Duodenal mucosa (tissue), 2 donors: ENCODE data around the gene BHLHA15.

Source experiments
- H3K27ac ChIP-seq: one replicate; pipeline ENCODE4 v1.7.0; 2013; ENCODE audit warnings: low read depth, low read length
- H3K27me3 ChIP-seq, 2 donors: one replicate each; pipeline ENCODE4 v1.7.0; 2013; ENCODE audit warnings: low read length in 2 of 2, control low read depth in 1 of 2; ENCODE audit not compliant: insufficient read depth in 2 of 2, control insufficient read depth in 1 of 2
- H3K36me3 ChIP-seq, 2 donors: one replicate each; pipeline ENCODE4 v1.7.0; 2013; ENCODE audit warnings: low read length in 2 of 2, control low read depth in 1 of 2; ENCODE audit not compliant: insufficient read depth in 2 of 2, control insufficient read depth in 1 of 2
- H3K4me1 ChIP-seq, 2 donors: one replicate each; pipeline ENCODE4 v1.7.0; 2013; ENCODE audit warnings: low read length in 2 of 2, control low read depth in 1 of 2; ENCODE audit not compliant: insufficient read depth in 2 of 2, control insufficient read depth in 1 of 2
- H3K4me3 ChIP-seq, 2 donors: one replicate each; pipeline ENCODE4 v1.7.0; 2013; ENCODE audit warnings: low read length in 2 of 2, low read depth in 1 of 2
- H3K9ac ChIP-seq, 2 donors: one replicate each; pipeline ENCODE4 v1.7.0; 2013; ENCODE audit warnings: low read length in 2 of 2, low read depth in 1 of 2
- H3K9me3 ChIP-seq, 2 donors: one replicate each; pipeline ENCODE4 v1.7.0; 2013; ENCODE audit warnings: low read length in 2 of 2, control low read depth in 1 of 2; ENCODE audit not compliant: control insufficient read depth in 1 of 2

The BHLHA15 gene

GRCh38 chr7:98211221-98211675 lies at the start of gene BHLHA15:
Gene BHLHA15 (plus strand): TSS chr7:98211439. CDS start chr7:98212310, 871 bp downstream.
- peaks cover 9 to 10% of the 10 kb centered on the region in 2 donors for H3K36me3 ChIP-seq
- no peaks in the 10 kb centered on the region for H3K27me3 ChIP-seq
- H3K27ac ChIP-seq: no peak within 1 kb of the TSS
- peak within 1 kb of the TSS; percentile 44 to 65 for H3K4me3 ChIP-seq
- H3K4me1 ChIP-seq: peaks cover 3 to 4% of the 10 kb centered on the region in 2 donors
- H3K9me3 ChIP-seq: no peaks in the 10 kb centered on the region
- H3K9ac ChIP-seq: peak within 1 kb of the TSS; percentile 15 to 38

- peaks cover 0 to 15% of the 10 kb centered on the region in 2 donors for H3K4me1 ChIP-seq
- no peak overlapping the region for H3K9ac ChIP-seq
- no peaks in the 10 kb centered on the region for H3K27me3 ChIP-seq
- H3K36me3 ChIP-seq: peaks cover 4 to 26% of the 10 kb centered on the region in 2 donors
- H3K4me3 ChIP-seq: no peak overlapping the region
- no peaks in the 10 kb centered on the region for H3K9me3 ChIP-seq
- H3K27ac ChIP-seq: no peak overlapping the region
These were observed 48.5 kb upstream of the BHLHA15 start for GRCh38 chr7:98162758-98163157.

- Histone ChIP-seq H3K27ac (no peak overlapping the region), H3K4me3 (no peak overlapping the region), H3K9ac (no peak overlapping the region), H3K27me3 (no peaks in the 10 kb centered on the region), H3K9me3 (no peaks in the 10 kb centered on the region), H3K36me3 (peaks cover 4 to 27% of the 10 kb centered on the region in 2 donors), H3K4me1 (peaks cover 0 to 15% of the 10 kb centered on the region in 2 donors)
These were observed 48.0 kb upstream of the BHLHA15 start for GRCh38 chr7:98163269-98163668.

GRCh38 chr7:98163704-98164494 lies 47.3 kb upstream of the BHLHA15 start:
- Histone ChIP-seq H3K9me3 (no peaks in the 10 kb centered on the region), H3K27me3 (no peaks in the 10 kb centered on the region), H3K36me3 (peaks cover 4 to 27% of the 10 kb centered on the region in 2 donors), H3K4me1 (peaks cover 0 to 15% of the 10 kb centered on the region in 2 donors), H3K4me3 (no peak overlapping the region), H3K9ac (no peak overlapping the region), H3K27ac (no peak overlapping the region)

GRCh38 chr7:98165827-98166667 lies 45.2 kb upstream of the BHLHA15 start:
- H3K27ac ChIP-seq: no peak overlapping the region

GRCh38 chr7:98166668-98166970 lies 44.6 kb upstream of the BHLHA15 start:
- no peaks in the 10 kb centered on the region for H3K27me3 ChIP-seq
- H3K4me1 ChIP-seq: peaks cover 0 to 15% of the 10 kb centered on the region in 2 donors
- H3K27ac ChIP-seq: no peak overlapping the region
- no peak overlapping the region for H3K4me3 ChIP-seq
- no peaks in the 10 kb centered on the region for H3K9me3 ChIP-seq
- H3K36me3 ChIP-seq: peaks cover 0 to 24% of the 10 kb centered on the region in 2 donors
- H3K9ac ChIP-seq: no peak overlapping the region

More at GRCh38 chr7:98165827-98166667, 45.2 kb upstream of the BHLHA15 start:
- Histone ChIP-seq H3K27me3 (no peaks in the 10 kb centered on the region), H3K36me3 (peaks cover 0 to 18% of the 10 kb centered on the region in 2 donors), H3K4me3 (no peak overlapping the region), H3K4me1 (peaks cover 0 to 15% of the 10 kb centered on the region in 2 donors), H3K9me3 (no peaks in the 10 kb centered on the region), H3K9ac (no peak overlapping the region)

GRCh38 chr7:98167653-98168052 lies 43.6 kb upstream of the BHLHA15 start:
- no peak overlapping the region for H3K9ac ChIP-seq
- peaks cover 6 to 33% of the 10 kb centered on the region in 2 donors for H3K36me3 ChIP-seq
- H3K9me3 ChIP-seq: no peaks in the 10 kb centered on the region
- H3K4me3 ChIP-seq: no peak overlapping the region
- peaks cover 0 to 15% of the 10 kb centered on the region in 2 donors for H3K4me1 ChIP-seq
- H3K27me3 ChIP-seq: no peaks in the 10 kb centered on the region
- no peak overlapping the region for H3K27ac ChIP-seq

- Histone ChIP-seq H3K4me3 (no peak overlapping the region), H3K27ac (no peak overlapping the region), H3K9ac (no peak overlapping the region), H3K4me1 (peaks cover 0 to 13% of the 10 kb centered on the region in 2 donors), H3K9me3 (no peaks in the 10 kb centered on the region), H3K27me3 (no peaks in the 10 kb centered on the region), H3K36me3 (peaks cover 6 to 37% of the 10 kb centered on the region in 2 donors)
These were observed 42.9 kb upstream of the BHLHA15 start for GRCh38 chr7:98168181-98168903.

GRCh38 chr7:98168904-98169621 lies 42.2 kb upstream of the BHLHA15 start:
- H3K27me3 ChIP-seq: no peaks in the 10 kb centered on the region
- no peak overlapping the region for H3K27ac ChIP-seq

More at GRCh38 chr7:98168904-98169621, 42.2 kb upstream of the BHLHA15 start:
- Histone ChIP-seq H3K9me3 (no peaks in the 10 kb centered on the region), H3K4me3 (no peak overlapping the region), H3K4me1 (peaks cover 0 to 6% of the 10 kb centered on the region in 2 donors), H3K9ac (no peak overlapping the region), H3K36me3 (peaks cover 6 to 37% of the 10 kb centered on the region in 2 donors)
